HFF-Myc (cell line): Measurements from ENCODE around the gene APOL5.

Experiments used
- DNase-seq: peaks from one replicate; pipeline ENCODE4 v3.0.0-alpha.2; 2011; ENCODE audit warnings: low read depth; ENCODE audit errors: extremely low read depth
- H3K4me3 ChIP-seq: replicated peaks from 2 replicates; pipeline ENCODE4 v1.5.1; 2011; ENCODE audit warnings: low read depth, mild to moderate bottlenecking, control low read depth, low read length
- CTCF ChIP-seq: IDR thresholded peaks from 2 replicates; pipeline ENCODE4 v1.5.1; 2012; ENCODE audit warnings: mild to moderate bottlenecking, low read depth, low read length, control low read depth; ENCODE audit errors: missing control alignments

The APOL5 gene

GRCh38 chr22:35727436-35727835, 9.8 kb downstream of the APOL5 start:
- no peak for DNase-seq
- no peak for TF ChIP-seq CTCF
- H3K4me3 ChIP-seq = no peak overlapping the region

- no peak for DNase-seq
- no peak for TF ChIP-seq CTCF
- no peak overlapping the region for H3K4me3 ChIP-seq
Measured at GRCh38 chr22:35728639-35729308, 11.1 kb downstream of the APOL5 start.

DNA sequence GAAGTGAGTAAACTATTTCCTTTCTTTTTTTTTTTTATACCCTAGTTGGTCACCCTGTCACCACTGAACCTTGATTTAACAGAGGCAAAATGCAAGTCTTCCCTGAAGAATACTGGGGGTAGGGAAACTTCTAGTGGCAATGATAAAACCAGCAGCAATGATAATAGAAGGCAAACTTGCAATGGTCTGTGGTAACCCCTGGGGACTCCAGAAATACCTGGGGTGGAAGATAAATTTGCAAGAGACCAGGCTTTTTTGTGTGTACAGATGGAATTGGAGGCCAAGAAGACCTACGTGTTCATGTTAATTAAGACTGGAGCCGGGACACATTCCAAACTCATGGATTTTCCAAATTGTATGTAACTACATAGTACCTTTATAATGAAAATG, 11.6 kb downstream of the APOL5 start:
- H3K4me3 ChIP-seq = no peak overlapping the region
- no peak for DNase-seq
- TF ChIP-seq CTCF = no peak

- no peak overlapping the region for H3K4me3 ChIP-seq
- TF ChIP-seq CTCF = no peak
- DNase-seq = no peak
Measured at GRCh38 chr22:35731321-35731720, 13.6 kb downstream of the APOL5 start.

- H3K4me3 ChIP-seq = no peak overlapping the region
- TF ChIP-seq CTCF = no peak
- no peak for DNase-seq
Measured at GRCh38 chr22:35732116-35732515, 14.4 kb downstream of the APOL5 start.

- TF ChIP-seq CTCF = no peak
- no peak overlapping the region for H3K4me3 ChIP-seq
- DNase-seq = no peak
Measured at GRCh38 chr22:35733036-35733435, 15.4 kb downstream of the APOL5 start.
